ENCODE results near the gene MAP4K3. TPM values are rescaled to one million over a fixed set of nuclear protein-coding genes. Genes with fewer than 3 reads are reported as not detected.

Gene MAP4K3
- total RNA-seq, 1 experiment from 2014 or later = 97.4 TPM

Other genes with a start within 250 kb of the MAP4K3 start
- 0.07 TPM in 1 of 2 replicates, not detected in the other for gene CDKL4, start 193.3 kb downstream of the MAP4K3 start, total RNA-seq (2014; rRNA removed)
- gene TMEM178A, start 228.6 kb upstream of the MAP4K3 start, total RNA-seq (2014; rRNA removed) = 0.33 TPM in 1 of 2 replicates, not detected in the other

All from PC-3 (cell line).